ENCODE results near the gene TCF23. TPM values are rescaled to one million over a fixed set of nuclear protein-coding genes. Genes with fewer than 3 reads are reported as not detected.
"Not testable (repeated sequence)": the region's sequence is repeated elsewhere in the genome, so short reads cannot be mapped to it uniquely, and the experiment has no call there.

Gene TCF23
- not detected in 2 replicates for total RNA-seq

DNA sequence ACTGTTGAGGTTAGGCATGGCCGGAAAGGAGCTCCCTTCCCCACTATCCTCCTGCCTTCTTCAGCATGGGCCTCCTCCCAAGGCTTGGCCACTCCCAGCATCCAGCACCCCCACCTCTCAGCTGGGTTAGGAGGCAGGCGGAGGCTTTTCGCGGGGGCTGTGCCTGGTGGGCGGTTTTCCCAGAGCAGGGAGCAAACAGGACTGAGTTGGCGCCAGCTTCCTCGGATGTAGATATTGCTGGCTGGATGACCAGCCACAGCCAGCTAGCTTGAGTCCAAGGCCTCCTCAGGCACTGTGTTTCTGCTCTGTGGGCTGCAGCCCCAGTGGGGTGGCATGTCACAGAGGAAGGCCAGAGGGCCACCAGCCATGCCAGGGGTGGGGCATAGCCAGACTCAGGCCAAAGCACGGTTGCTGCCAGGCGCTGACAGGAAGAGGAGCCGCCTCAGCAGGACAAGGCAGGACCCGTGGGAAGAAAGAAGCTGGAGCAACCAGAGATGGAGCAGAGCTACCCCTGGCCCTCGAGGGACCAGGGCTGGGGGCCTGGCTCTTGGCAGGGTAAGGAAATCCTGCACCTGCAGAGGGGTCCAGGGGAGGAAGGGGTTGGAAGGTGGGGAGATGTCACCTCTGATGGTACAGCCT lies at the start of gene TCF23:
TCF23 (plus strand) TSS at position 204 of the 639 bp plus-strand sequence; CDS start at position 334, 130 bp downstream.
- no peak for DNase-seq (ENCODE audit: extremely low read depth, low read depth, low spot score)

DNA sequence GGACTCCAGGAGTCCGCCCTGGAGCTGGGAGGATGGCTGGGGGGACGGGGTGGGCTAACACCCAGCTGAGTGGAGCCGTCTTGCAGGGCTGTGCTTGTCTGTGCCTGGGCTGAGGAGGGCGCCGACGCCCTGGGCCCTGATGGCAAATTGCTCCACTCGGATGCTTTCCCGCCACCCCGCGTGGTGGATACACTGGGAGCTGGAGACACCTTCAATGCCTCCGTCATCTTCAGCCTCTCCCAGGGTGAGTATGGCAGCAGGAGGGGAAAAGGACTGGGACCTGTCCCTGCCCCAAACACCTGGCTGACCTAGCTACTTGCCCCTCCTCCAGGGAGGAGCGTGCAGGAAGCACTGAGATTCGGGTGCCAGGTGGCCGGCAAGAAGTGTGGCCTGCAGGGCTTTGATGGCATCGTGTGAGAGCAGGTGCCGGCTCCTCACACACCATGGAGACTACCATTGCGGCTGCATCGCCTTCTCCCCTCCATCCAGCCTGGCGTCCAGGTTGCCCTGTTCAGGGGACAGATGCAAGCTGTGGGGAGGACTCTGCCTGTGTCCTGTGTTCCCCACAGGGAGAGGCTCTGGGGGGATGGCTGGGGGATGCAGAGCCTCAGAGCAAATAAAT lies 49.4 kb upstream of the TCF23 start:
- DNase-seq (ENCODE audit: extremely low read depth, low read depth, low spot score) = no peak

DNA sequence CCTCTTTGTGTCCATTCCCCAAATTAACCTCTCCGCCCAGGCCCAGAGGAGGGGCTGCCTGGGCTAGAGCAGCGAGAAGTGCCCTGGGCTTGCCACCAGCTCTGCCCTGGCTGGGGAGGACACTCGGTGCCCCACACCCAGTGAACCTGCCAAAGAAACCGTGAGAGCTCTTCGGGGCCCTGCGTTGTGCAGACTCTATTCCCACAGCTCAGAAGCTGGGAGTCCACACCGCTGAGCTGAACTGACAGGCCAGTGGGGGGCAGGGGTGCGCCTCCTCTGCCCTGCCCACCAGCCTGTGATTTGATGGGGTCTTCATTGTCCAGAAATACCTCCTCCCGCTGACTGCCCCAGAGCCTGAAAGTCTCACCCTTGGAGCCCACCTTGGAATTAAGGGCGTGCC lies 48.8 kb upstream of the TCF23 start:
- DNase-seq (ENCODE audit: extremely low read depth, low read depth, low spot score) = no peak

DNA sequence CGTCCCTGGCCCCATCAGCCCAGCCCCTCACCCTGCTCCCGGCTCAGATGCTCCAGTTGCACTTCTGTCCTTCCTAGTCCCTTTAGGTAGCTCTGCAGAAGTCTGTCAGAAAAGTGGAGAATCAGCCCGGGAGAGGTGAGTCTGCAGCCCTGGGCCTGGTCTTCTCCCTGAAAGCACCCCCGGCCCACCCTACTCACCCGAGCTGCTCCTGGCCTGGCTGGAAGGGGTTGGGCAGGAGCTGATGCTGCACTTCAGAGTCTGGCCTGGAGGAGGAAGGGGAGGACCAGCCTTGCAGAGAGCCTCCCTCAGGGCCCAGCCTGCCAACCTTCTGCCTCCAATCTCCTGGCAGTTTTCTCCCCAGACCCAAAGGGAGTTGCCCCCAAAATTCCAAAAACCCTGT lies 46.5 kb upstream of the TCF23 start:
- DNase-seq (ENCODE audit: extremely low read depth, low read depth, low spot score) = no peak

DNA sequence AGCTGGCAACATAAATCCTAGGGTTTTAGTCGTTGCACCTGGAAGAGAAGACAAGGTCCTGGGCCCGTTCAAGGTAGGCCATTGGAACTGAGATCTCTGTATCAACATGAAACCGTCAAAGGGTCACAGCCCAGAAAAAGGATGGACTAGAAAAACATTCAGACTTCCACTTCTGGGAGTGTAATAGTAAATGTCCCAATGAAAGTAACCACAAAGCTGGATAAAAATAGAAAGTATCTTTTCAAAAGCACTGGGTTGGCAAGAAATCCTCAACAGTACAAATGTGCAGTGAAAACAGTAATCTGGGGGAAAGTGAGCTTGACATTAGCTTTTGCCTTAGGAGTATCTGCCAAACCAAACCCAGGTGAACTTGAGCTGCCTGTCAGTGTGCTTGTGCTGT lies 42.8 kb upstream of the TCF23 start:
- DNase-seq (ENCODE audit: extremely low read depth, low read depth, low spot score) = no peak

DNA sequence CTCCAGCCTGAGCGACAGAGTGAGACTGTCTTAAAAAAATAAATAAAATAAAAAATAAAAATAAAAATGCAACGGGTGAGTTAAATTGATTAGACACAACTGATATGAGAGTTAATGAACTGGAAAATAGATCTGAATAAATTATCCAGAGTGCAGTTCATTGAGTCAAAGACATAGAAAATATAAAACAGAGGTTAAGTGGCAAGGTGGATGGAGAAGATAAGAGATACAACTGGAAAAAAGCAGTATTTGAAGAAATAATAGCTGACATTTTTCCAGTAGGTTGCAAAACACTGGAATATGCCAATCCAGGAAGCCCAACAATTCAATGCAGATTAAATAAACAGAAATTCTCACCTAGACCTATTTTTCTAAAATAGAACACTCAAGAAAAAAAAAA lies 40.6 kb upstream of the TCF23 start:
- no peak for DNase-seq (ENCODE audit: extremely low read depth, low read depth, low spot score)

DNA sequence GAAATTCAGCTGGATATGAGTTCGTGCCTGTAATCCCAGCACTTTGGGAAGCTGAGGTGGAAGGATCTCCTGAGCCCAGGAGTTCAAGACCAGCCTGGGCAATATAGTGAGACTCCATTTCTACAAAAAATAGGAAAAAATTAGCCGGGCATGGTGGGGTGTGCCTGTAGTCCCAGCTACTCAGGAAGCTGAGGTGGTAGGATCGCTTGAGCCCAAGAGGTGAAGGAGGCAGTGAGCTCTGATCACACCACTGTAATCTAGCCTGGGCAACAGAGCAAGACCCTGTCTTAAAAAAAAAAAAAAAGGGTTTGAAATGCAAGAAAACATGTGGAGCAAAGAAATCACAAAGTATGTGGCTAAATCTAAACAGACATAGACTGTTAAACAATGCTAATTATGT lies 39.7 kb upstream of the TCF23 start:
- DNase-seq (ENCODE audit: extremely low read depth, low read depth, low spot score) = no peak

DNA sequence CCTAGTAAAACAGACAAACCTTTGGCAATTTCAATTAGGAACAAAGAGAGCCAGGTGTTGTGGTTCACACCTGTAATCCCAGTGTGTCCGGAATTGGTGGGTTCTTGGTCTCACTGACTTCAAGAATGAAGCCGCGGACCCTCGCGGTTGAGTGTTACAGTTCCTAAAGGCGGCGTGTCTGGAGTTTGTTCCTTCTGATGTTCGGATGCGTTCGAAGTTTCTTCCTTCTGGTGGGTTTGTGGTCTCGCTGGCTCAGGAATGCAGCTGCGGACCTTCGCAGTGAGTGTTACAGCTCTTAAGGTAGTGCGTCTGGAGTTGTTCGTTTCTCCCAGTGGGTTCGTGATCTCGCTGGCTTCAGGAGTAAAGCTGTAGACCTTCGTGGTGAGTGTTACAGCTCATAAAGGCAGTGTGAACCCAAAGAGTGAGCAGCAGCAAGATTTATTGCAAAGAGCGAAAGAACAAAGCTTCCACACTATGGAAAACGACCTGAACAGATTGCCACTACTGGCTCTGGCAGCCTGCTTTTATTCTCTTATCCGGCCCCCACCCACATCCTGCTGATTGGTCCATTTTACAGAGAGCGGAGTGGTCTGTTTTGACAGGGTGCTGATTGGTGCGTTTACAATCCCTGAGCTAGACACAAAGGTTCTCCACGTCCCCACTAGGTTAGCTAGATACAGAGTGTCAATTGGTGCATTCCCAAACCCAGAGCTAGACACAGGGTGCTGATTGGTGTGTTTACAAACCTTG lies 38.0 kb upstream of the TCF23 start:
- not testable (repeated sequence) for DNase-seq (ENCODE audit: extremely low read depth, low read depth, low spot score)

DNA sequence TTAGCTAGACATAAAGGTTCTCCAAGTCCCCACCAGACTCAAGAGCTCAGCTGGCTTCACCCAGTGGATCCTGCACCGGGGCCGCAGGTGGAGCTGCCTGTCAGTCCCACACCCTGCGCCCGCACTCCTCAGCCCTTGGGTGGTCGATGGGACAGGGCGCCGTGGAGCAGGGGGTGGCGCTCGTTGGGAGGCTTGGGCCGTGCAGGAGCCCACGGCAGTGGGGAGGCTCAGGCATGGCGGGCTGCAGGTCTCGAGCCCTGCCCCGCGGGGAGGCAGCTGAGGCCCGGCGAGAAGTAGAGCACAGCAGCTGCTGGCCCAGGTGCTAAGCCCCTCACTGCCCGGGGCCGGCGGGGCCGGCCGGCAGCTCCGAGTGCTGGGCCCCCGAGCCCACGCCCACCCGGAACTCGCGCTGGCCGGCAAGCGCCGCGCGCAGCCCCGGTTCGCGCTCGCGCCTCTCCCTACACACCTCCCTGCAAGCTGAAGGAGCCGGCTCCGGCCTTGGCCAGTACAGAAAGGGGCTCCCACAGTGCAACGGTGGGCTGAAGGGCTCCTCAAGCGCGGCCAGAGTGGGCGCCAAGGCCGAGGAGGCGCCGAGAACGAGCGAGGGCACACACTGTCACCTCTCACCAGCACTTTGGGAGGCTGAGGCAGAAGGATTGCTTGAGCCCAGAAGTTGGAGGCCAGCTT lies 37.3 kb upstream of the TCF23 start:
- not testable (repeated sequence) for DNase-seq (ENCODE audit: extremely low read depth, low read depth, low spot score)

DNA sequence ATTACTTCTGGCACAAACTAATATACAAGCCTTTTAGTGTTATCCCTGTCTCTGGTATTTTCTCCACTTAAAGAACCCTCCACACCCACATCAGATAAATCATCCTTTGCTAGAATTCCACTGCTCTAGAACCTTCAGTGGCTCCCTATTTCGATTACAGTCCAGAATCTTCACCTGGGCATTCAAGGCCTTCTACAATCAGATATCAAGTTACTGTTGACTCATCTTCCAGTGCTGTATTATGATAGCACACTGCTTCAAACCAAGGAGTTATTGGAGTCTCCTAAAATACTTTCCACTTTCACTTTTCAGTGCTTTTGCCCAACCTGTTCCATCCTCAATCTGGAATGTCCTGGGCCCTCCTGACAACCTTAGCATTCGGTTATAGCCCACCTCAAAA lies 33.3 kb upstream of the TCF23 start:
- DNase-seq (ENCODE audit: extremely low read depth, low read depth, low spot score) = no peak

DNA sequence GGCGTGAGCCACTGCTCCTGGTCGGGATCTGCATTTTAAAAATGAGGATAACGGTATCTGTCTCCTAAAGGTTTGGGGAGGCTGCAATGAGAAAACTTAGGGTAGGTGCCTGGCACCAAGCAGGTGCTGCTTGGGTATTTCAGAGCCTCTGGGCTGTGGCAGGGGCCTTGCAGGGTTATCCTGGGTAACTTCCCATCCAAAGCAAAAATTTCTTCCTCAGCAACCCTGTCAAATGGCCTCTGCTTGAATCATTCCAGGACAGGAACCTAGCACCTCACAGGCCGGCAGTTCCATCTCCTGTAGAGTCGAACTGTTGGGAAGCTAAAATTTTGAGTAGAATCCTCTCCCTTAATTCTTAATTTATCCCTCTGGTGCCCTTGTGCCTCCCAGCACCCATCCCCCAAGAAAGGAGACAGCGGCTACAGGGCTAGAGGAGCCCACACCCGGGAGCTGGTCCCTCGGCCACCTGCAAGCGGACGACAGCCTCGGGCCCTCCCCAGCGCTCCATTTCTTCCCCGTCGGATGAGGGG lies 30.7 kb upstream of the TCF23 start:
- no peak for DNase-seq (ENCODE audit: extremely low read depth, low read depth, low spot score)

DNA sequence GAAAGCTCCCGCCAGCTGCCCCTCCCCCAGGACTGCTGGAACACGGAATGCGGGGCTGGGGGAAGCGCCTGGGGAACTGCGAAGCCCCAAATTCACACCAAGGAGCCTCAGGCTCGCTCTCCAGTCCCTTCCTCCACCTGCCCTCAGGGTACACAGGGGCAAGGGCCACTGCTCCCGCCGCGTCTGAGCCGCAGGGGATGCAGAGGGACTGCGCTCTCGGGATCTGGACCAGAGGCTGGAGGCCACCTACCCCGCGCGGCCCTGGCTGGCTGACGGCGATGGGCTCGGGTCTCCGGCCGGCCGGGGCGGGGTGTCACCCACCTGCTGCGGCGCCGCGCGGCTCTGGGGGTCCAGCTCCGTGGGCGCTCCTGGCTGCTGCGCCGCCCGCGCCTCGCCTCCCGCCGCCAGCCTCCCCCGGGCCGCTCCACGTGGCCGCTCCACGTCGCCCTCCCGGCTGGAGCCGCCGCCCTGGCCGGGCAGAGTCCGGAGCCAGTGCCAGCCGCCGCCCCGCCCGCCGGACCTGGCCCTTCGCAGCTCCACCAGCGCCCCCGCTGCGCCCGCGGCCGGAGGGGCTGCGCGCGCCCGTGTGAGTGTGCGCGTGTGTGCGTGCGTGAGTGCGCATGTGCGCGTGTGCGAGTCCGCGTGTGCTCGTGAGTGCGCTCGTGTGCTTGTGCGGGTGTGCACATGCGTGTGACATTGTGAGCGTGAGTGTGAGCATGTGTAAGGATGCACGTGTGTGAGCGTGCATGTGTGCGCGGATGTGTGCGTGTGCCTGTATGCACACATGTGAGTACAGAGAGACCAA lies 30.1 kb upstream of the TCF23 start, which contains the start of gene CGREF1:
CGREF1 (minus strand) TSS at position 604 of the 805 bp plus-strand sequence. CDS start 14,762 bp downstream, outside the sequence.
- no peak for DNase-seq (ENCODE audit: extremely low read depth, low read depth, low spot score)

DNA sequence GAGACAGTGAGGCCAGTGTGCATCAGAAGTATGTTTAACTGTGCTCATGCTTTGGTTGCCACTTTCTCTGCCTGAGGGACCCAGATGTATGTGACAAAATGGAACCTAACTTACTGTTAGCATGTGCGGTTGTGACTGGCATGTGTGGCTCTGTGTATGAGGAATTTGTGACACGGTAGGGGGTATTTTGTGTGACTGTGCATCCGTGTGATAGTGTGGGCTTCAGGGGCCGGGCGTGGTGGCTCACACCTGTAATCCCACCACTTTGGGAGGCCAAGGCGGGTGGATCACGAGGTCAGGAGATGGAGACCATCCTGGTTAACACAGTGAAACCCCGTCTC lies 29.5 kb upstream of the TCF23 start:
- not testable (repeated sequence) for DNase-seq (ENCODE audit: extremely low read depth, low read depth, low spot score)

DNA sequence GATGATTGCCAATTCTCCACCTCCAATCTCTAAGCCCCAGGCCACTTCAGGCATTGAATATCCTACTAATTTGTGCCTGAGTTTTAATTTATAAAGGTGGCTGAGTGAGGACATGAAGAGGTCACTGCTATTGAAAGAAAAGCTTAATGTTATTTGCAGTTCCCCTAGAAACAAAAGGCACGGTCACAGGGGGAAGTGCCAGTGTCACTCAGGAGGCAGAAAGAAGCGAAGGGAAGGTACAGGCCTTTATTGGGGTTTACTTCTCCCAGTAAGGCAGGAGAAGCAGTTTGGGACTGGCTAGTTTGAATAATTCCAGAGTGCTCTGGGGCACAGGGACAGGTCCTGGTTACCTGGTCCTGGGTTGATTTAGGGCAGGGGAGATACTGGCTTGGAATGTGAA lies 26.9 kb upstream of the TCF23 start:
- DNase-seq (ENCODE audit: extremely low read depth, low read depth, low spot score) = no peak

DNA sequence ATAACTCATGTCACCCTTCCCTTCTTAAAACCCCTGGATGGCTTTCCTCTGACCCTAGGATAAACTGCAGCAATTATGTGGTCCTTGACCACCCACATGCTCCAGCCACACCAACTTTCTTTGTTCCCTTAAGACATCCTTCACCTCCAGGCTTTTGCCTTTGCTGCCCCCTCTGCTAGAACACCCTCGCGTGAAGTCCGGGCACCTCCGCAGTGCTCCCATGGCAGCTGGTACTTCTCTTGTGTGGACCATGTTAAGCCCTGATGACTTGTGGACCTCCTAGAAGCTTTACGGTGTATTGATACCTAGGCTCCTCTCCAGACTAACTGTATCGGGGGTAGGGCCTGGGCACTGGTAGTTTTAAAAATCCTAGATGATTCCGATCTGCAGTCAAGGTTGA lies 26.0 kb upstream of the TCF23 start:
- no peak for DNase-seq (ENCODE audit: extremely low read depth, low read depth, low spot score)

DNA sequence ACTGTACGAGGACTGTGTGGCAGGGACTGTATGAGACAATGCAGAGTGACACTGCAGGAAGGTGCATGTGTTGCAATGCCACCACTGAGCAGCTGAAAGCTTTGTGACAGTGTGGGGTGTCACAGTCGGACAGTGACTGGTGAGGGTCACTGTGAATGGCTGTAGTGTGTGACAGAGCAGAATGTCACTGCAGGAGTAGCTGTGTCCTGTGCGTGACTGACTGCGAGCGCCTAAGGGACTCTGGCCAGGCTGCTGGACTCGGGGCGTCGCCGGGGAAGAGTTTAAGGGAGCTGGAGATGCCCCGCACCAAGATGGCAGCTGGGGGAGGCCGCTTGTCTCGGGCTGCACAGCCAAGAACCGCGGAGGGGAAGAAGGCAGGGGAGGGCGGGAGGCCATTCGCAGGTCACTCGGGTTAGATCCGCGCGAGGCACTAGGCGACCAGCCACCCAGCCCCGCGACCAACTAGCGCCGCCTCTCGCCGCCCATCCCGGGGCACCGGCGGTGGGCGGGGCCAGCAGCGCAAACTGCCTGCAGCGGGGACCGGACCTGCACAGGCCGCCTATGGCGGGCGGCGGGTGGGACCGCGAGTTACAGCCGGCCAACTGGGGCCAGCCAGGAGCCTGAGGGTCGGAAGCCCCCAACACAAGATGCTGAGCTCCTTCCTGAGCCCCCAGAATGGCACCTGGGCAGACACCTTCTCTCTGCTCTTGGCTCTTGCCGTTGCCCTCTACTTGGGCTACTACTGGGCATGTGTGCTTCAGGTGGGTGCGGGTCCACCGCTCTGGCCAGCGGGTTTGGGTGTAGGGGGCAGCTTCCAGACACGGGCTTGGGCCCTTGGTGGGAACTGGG lies 25.3 kb upstream of the TCF23 start, which contains the start of gene ABHD1:
ABHD1 (plus strand) TSS at position 514 of the 849 bp plus-strand sequence; CDS start at position 648, 134 bp downstream.
- no peak for DNase-seq (ENCODE audit: extremely low read depth, low read depth, low spot score)

DNA sequence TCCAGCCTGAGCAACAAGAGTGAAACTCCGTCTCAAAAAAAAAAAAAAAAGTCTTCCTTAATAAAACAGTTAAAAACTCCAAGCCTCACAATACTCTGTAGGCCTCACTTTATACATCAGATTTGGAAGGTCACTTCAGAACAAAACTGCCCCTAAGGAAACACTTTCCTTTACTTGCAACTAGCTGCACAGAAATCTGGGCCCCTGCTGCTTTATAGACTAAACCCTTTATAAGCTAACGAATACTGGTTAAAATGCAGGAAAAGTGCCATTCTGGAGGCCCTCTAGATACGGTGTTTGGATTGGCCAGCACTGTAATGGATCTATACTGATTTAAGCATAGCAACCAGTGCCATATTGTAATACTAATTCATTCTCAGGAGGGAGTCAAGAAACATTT lies 23.7 kb upstream of the TCF23 start:
- DNase-seq (ENCODE audit: extremely low read depth, low read depth, low spot score) = no peak

DNA sequence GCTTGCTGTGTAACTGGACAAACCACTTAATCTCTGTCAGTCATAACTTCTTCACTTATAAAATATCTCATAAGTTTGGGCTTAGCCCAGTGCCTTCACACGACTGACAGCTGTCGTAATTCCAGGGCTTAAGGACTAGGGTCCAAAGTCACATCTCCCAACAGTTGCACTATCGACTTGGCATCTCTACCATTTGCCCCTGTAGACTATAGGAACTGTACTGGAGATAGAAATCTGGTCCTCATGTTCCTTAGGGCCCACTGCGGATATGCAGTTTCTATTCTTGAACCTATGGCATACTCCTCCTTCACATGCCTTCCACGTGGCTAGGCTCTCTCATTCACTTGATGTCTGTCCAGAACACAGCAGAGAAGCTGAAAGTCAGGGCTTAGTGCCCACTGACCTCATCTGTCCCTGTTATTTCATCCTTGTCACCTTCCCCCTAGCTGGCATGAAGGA lies 22.5 kb upstream of the TCF23 start:
- no peak for DNase-seq (ENCODE audit: extremely low read depth, low read depth, low spot score)

Measured in glomerular endothelial cell (primary cell).